ENCODE measurements around the gene TMEM181.

Gene TMEM181

GRCh38 chr6:158636778-158637177, 76.9 kb downstream of the TMEM181 start:
- peaks cover 21 to 46% of the 10 kb centered on the region in 2 donors for H3K36me3 ChIP-seq (ENCODE audit: control insufficient read depth in 1 of 2, insufficient read depth in 2 of 2, low read length in 2 of 2)

GRCh38 chr6:158638324-158638854, 78.5 kb downstream of the TMEM181 start:
- peaks cover 22 to 27% of the 10 kb centered on the region in 2 donors for H3K4me1 ChIP-seq (ENCODE audit: control insufficient read depth in 1 of 2, insufficient read depth in 2 of 2, low read length in 2 of 2)
- no peaks in the 10 kb centered on the region for H3K27me3 ChIP-seq (ENCODE audit: control insufficient read depth in 1 of 2, insufficient read depth in 2 of 2, low read length in 2 of 2)
- H3K4me3 ChIP-seq (ENCODE audit: low read depth in 1 of 2, low read length in 2 of 2) = no peak overlapping the region
- no peak overlapping the region for H3K27ac ChIP-seq (ENCODE audit: low read depth, low read length)
- H3K36me3 ChIP-seq (ENCODE audit: control insufficient read depth in 1 of 2, insufficient read depth in 2 of 2, low read length in 2 of 2) = peaks cover 21 to 41% of the 10 kb centered on the region in 2 donors
- no peaks in the 10 kb centered on the region for H3K9me3 ChIP-seq (ENCODE audit: control insufficient read depth in 1 of 2, low read length in 2 of 2)
- H3K9ac ChIP-seq (ENCODE audit: low read depth in 1 of 2, low read length in 2 of 2) = no peak overlapping the region

More at GRCh38 chr6:158636778-158637177, 76.9 kb downstream of the TMEM181 start:
- H3K9ac ChIP-seq (ENCODE audit: low read depth in 1 of 2, low read length in 2 of 2) = no peak overlapping the region
- no peak overlapping the region for H3K4me3 ChIP-seq (ENCODE audit: low read depth in 1 of 2, low read length in 2 of 2)
- no peaks in the 10 kb centered on the region for H3K27me3 ChIP-seq (ENCODE audit: control insufficient read depth in 1 of 2, insufficient read depth in 2 of 2, low read length in 2 of 2)
- no peak overlapping the region for H3K27ac ChIP-seq (ENCODE audit: low read depth, low read length)
- no peaks in the 10 kb centered on the region for H3K9me3 ChIP-seq (ENCODE audit: control insufficient read depth in 1 of 2, low read length in 2 of 2)
- H3K4me1 ChIP-seq (ENCODE audit: control insufficient read depth in 1 of 2, insufficient read depth in 2 of 2, low read length in 2 of 2) = peaks cover 17 to 22% of the 10 kb centered on the region in 2 donors

GRCh38 chr6:158639056-158639455, 79.2 kb downstream of the TMEM181 start:
- Histone ChIP-seq H3K4me1 (ENCODE audit: control insufficient read depth in 1 of 2, insufficient read depth in 2 of 2, low read length in 2 of 2) (peaks cover 22 to 27% of the 10 kb centered on the region in 2 donors), H3K36me3 (ENCODE audit: control insufficient read depth in 1 of 2, insufficient read depth in 2 of 2, low read length in 2 of 2) (peaks cover 21 to 38% of the 10 kb centered on the region in 2 donors), H3K9ac (ENCODE audit: low read depth in 1 of 2, low read length in 2 of 2) (no peak overlapping the region), H3K4me3 (ENCODE audit: low read depth in 1 of 2, low read length in 2 of 2) (no peak overlapping the region), H3K27me3 (ENCODE audit: control insufficient read depth in 1 of 2, insufficient read depth in 2 of 2, low read length in 2 of 2) (no peaks in the 10 kb centered on the region), H3K9me3 (ENCODE audit: control insufficient read depth in 1 of 2, low read length in 2 of 2) (no peaks in the 10 kb centered on the region), H3K27ac (ENCODE audit: low read depth, low read length) (no peak overlapping the region)

- H3K27me3 ChIP-seq (ENCODE audit: control insufficient read depth in 1 of 2, insufficient read depth in 2 of 2, low read length in 2 of 2) = no peaks in the 10 kb centered on the region
- peaks cover 26 to 30% of the 10 kb centered on the region in 2 donors for H3K4me1 ChIP-seq (ENCODE audit: control insufficient read depth in 1 of 2, insufficient read depth in 2 of 2, low read length in 2 of 2)
- peaks cover 19 to 31% of the 10 kb centered on the region in 2 donors for H3K36me3 ChIP-seq (ENCODE audit: control insufficient read depth in 1 of 2, insufficient read depth in 2 of 2, low read length in 2 of 2)
- H3K9me3 ChIP-seq (ENCODE audit: control insufficient read depth in 1 of 2, low read length in 2 of 2) = no peaks in the 10 kb centered on the region
- no peak overlapping the region for H3K9ac ChIP-seq (ENCODE audit: low read depth in 1 of 2, low read length in 2 of 2)
- no peak overlapping the region for H3K4me3 ChIP-seq (ENCODE audit: low read depth in 1 of 2, low read length in 2 of 2)
- no peak overlapping the region for H3K27ac ChIP-seq (ENCODE audit: low read depth, low read length)
These were observed 80.6 kb downstream of the TMEM181 start for GRCh38 chr6:158640519-158640918.

GRCh38 chr6:158642097-158642601, 82.3 kb downstream of the TMEM181 start:
- Histone ChIP-seq H3K9me3 (ENCODE audit: control insufficient read depth in 1 of 2, low read length in 2 of 2) (no peaks in the 10 kb centered on the region), H3K9ac (ENCODE audit: low read depth in 1 of 2, low read length in 2 of 2) (peak overlapping the region in 1 of 2 donors; percentile 20), H3K4me3 (ENCODE audit: low read depth in 1 of 2, low read length in 2 of 2) (peak overlapping the region; percentile 16 to 87), H3K27me3 (ENCODE audit: control insufficient read depth in 1 of 2, insufficient read depth in 2 of 2, low read length in 2 of 2) (no peaks in the 10 kb centered on the region), H3K27ac (ENCODE audit: low read depth, low read length) (no peak overlapping the region), H3K4me1 (ENCODE audit: control insufficient read depth in 1 of 2, insufficient read depth in 2 of 2, low read length in 2 of 2) (peaks cover 30 to 34% of the 10 kb centered on the region in 2 donors), H3K36me3 (ENCODE audit: control insufficient read depth in 1 of 2, insufficient read depth in 2 of 2, low read length in 2 of 2) (peaks cover 10 to 20% of the 10 kb centered on the region in 2 donors)

GRCh38 chr6:158643836-158644230, 83.9 kb downstream of the TMEM181 start:
- H3K27ac ChIP-seq (ENCODE audit: low read depth, low read length) = peak overlapping the region; percentile 96
- H3K4me3 ChIP-seq (ENCODE audit: low read depth in 1 of 2, low read length in 2 of 2) = peak overlapping the region; percentile 85 to 87
- H3K27me3 ChIP-seq (ENCODE audit: control insufficient read depth in 1 of 2, insufficient read depth in 2 of 2, low read length in 2 of 2) = no peaks in the 10 kb centered on the region
- no peaks in the 10 kb centered on the region for H3K9me3 ChIP-seq (ENCODE audit: control insufficient read depth in 1 of 2, low read length in 2 of 2)
- H3K4me1 ChIP-seq (ENCODE audit: control insufficient read depth in 1 of 2, insufficient read depth in 2 of 2, low read length in 2 of 2) = peaks cover 33 to 34% of the 10 kb centered on the region in 2 donors
- peaks cover 4 to 13% of the 10 kb centered on the region in 2 donors for H3K36me3 ChIP-seq (ENCODE audit: control insufficient read depth in 1 of 2, insufficient read depth in 2 of 2, low read length in 2 of 2)
- peak overlapping the region; percentile 91 to 94 for H3K9ac ChIP-seq (ENCODE audit: low read depth in 1 of 2, low read length in 2 of 2)

GRCh38 chr6:158644231-158645063, 84.6 kb downstream of the TMEM181 start, which contains the start of gene DYNLT1:
TSS of gene DYNLT1 (minus strand) at chr6:158644743. CDS start at chr6:158644708, 35 bp downstream.
- Histone ChIP-seq H3K9ac (ENCODE audit: low read depth in 1 of 2, low read length in 2 of 2) (peak within 1 kb of the TSS; percentile 91 to 94), H3K27ac (ENCODE audit: low read depth, low read length) (peak within 1 kb of the TSS; percentile 96), H3K27me3 (ENCODE audit: control insufficient read depth in 1 of 2, insufficient read depth in 2 of 2, low read length in 2 of 2) (no peaks in the 10 kb centered on the region), H3K36me3 (ENCODE audit: control insufficient read depth in 1 of 2, insufficient read depth in 2 of 2, low read length in 2 of 2) (peaks cover 4 to 13% of the 10 kb centered on the region in 2 donors), H3K4me3 (ENCODE audit: low read depth in 1 of 2, low read length in 2 of 2) (peak within 1 kb of the TSS; percentile 85 to 87), H3K9me3 (ENCODE audit: control insufficient read depth in 1 of 2, low read length in 2 of 2) (no peaks in the 10 kb centered on the region), H3K4me1 (ENCODE audit: control insufficient read depth in 1 of 2, insufficient read depth in 2 of 2, low read length in 2 of 2) (peaks cover 34 to 38% of the 10 kb centered on the region in 2 donors)

- H3K9me3 ChIP-seq (ENCODE audit: control insufficient read depth in 1 of 2, low read length in 2 of 2) = no peaks in the 10 kb centered on the region
- H3K36me3 ChIP-seq (ENCODE audit: control insufficient read depth in 1 of 2, insufficient read depth in 2 of 2, low read length in 2 of 2) = peaks cover 4% of the 10 kb centered on the region in 2 donors
- peak overlapping the region; percentile 96 for H3K27ac ChIP-seq (ENCODE audit: low read depth, low read length)
- peak overlapping the region; percentile 80 to 91 for H3K9ac ChIP-seq (ENCODE audit: low read depth in 1 of 2, low read length in 2 of 2)
- no peaks in the 10 kb centered on the region for H3K27me3 ChIP-seq (ENCODE audit: control insufficient read depth in 1 of 2, insufficient read depth in 2 of 2, low read length in 2 of 2)
- H3K4me1 ChIP-seq (ENCODE audit: control insufficient read depth in 1 of 2, insufficient read depth in 2 of 2, low read length in 2 of 2) = peaks cover 34 to 37% of the 10 kb centered on the region in 2 donors
- peak overlapping the region; percentile 85 to 87 for H3K4me3 ChIP-seq (ENCODE audit: low read depth in 1 of 2, low read length in 2 of 2)
These were observed 85.5 kb downstream of the TMEM181 start for GRCh38 chr6:158645064-158646022.

- Histone ChIP-seq H3K36me3 (ENCODE audit: control insufficient read depth in 1 of 2, insufficient read depth in 2 of 2, low read length in 2 of 2) (no peaks in the 10 kb centered on the region), H3K4me1 (ENCODE audit: control insufficient read depth in 1 of 2, insufficient read depth in 2 of 2, low read length in 2 of 2) (peaks cover 25 to 33% of the 10 kb centered on the region in 2 donors), H3K9me3 (ENCODE audit: control insufficient read depth in 1 of 2, low read length in 2 of 2) (no peaks in the 10 kb centered on the region), H3K27me3 (ENCODE audit: control insufficient read depth in 1 of 2, insufficient read depth in 2 of 2, low read length in 2 of 2) (no peaks in the 10 kb centered on the region), H3K27ac (ENCODE audit: low read depth, low read length) (no peak overlapping the region), H3K9ac (ENCODE audit: low read depth in 1 of 2, low read length in 2 of 2) (no peak overlapping the region), H3K4me3 (ENCODE audit: low read depth in 1 of 2, low read length in 2 of 2) (no peak overlapping the region)
These were observed 86.4 kb downstream of the TMEM181 start for GRCh38 chr6:158646023-158646910.

All from duodenal mucosa (tissue), 2 donors.